ENCODE measurements around the gene EN2. TPM values are rescaled to one million over a fixed set of nuclear protein-coding genes. Genes with fewer than 3 reads are reported as not detected.

Gene EN2
- total RNA-seq, 1 donor from 2014 or later: 0.11 TPM

- peak overlapping the region; percentile 44 for H3K4me3 ChIP-seq
- peaks cover 29% of the 10 kb centered on the region for H3K4me1 ChIP-seq
- H3K27me3 ChIP-seq (ENCODE audit: low read depth): peaks cover 100% of the 10 kb centered on the region
- TF ChIP-seq, protein P1, sequence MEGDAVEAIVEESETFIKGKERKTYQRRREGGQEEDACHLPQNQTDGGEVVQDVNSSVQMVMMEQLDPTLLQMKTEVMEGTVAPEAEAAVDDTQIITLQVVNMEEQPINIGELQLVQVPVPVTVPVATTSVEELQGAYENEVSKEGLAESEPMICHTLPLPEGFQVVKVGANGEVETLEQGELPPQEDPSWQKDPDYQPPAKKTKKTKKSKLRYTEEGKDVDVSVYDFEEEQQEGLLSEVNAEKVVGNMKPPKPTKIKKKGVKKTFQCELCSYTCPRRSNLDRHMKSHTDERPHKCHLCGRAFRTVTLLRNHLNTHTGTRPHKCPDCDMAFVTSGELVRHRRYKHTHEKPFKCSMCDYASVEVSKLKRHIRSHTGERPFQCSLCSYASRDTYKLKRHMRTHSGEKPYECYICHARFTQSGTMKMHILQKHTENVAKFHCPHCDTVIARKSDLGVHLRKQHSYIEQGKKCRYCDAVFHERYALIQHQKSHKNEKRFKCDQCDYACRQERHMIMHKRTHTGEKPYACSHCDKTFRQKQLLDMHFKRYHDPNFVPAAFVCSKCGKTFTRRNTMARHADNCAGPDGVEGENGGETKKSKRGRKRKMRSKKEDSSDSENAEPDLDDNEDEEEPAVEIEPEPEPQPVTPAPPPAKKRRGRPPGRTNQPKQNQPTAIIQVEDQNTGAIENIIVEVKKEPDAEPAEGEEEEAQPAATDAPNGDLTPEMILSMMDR (IDR thresholded peaks at IDR 0.05; ENCODE audit: borderline replicate concordance): no peak
- no peak for DNase-seq
- H3K9me3 ChIP-seq (replicated peaks): no peaks in the 10 kb centered on the region
- H3K36me3 ChIP-seq: no peaks in the 10 kb centered on the region
- H3K27ac ChIP-seq (replicated peaks): no peak overlapping the region
- intact Hi-C loops (cut with micrococcal nuclease): no loop called here
Observed at GRCh38 chr7:155466142-155466813, 8.3 kb downstream of the EN2 start.

DNA sequence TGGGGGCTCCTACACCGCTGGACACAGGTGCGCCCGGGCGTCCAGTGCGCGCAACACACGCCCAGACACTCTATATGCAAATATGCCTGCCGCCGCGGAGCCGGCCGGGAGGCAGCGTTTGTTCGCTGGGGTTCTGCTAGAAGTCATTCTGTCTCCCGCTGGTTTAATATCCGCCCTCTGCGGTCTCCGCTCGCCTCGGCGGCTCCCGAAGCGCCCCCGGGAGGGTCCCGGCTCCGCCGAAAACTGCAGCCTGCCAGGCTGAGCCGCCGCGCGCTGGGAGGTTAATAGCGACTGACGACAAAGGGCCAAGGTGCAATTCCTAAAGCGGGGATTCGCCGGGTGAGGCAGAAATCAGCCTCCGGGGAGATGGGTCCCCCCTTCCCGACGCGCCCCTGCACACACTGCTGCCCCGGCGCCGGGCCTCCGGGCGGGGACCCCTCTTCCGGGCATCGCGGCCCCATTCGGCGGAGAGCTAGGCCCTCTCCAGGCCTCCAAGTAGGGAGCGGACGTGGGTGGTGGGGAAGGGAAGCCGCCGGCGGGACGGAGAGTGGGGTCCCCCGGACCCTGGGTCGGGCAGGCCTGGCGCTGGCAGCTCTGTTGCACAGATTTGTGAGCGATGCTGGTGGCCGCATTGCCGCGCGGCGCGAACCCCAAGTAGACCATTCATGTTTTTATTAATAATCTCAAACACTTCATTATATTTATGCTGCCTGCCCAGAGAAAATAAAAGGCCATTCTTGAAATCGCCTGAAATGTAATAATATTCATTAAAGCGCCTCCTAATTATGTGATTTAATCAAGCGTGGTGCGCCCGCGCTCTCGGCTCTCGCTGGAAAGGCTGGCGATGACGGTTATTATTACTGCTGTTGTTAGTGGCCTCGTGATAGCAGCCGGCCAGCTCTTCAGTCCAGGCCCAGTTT, 9.1 kb downstream of the EN2 start:
- peak overlapping the region; percentile 49 for H3K4me3 ChIP-seq
- TF ChIP-seq, protein P1 (IDR thresholded peaks at IDR 0.05; ENCODE audit: borderline replicate concordance): no peak
- no peak overlapping the region for H3K27ac ChIP-seq (replicated peaks)
- DNase-seq: no peak
- H3K4me1 ChIP-seq: peaks cover 29% of the 10 kb centered on the region
- peaks cover 100% of the 10 kb centered on the region for H3K27me3 ChIP-seq (ENCODE audit: low read depth)
- intact Hi-C loops (cut with micrococcal nuclease): no loop called here
- no peaks in the 10 kb centered on the region for H3K36me3 ChIP-seq
- H3K9me3 ChIP-seq (replicated peaks): no peaks in the 10 kb centered on the region

DNA sequence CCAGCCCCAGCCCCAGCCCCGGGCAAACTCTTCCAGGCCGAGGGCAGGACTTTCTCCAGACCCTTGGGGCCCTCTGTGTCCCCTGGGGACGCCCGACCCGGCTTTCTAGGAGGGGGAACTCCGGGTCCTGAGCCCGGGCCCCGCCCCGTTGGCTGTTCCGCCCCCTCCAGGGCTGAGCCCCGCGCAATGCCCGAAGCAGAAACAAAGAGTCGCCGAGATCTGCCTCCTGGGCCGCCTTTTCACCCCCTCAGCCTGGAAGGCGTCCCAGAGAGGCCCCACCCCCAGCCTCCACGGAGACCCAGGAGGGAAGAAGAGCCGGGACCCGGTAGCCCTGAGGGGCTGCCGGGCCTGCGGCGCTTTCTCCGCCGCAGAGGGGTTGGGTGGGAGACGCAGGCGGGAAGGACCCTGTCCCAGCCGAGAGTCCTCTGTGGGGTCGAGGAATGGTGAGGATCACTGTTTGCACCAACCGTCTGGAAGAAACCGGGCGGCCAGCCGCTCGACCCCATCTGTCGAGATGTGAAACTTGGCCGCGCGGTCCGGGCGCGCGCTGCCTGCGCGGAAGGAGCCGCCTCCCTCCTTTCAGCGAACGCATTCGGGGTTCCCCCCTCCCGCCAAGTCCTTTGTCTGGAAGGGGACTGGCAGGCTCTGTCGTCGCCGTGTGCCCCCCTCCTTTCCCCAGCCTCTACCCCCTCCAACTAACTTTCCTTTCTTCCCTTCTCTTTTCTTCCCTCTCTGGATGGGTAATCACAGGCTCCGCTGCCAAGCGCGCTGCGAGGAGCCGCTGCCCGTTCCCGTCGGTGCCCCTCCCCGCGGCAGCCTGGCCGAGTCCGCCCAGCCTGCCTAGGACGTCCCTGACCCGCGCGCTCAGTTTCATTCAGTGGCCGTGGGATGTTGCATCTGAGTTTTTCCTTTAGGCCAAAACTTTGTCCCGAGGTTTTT, 10.2 kb downstream of the EN2 start:
- TF ChIP-seq, protein P1 (IDR thresholded peaks at IDR 0.05; ENCODE audit: borderline replicate concordance): no peak
- intact Hi-C loops (cut with micrococcal nuclease): no loop called here
- Histone ChIP-seq H3K9me3 (replicated peaks) (no peaks in the 10 kb centered on the region), H3K27ac (replicated peaks) (no peak overlapping the region), H3K36me3 (no peaks in the 10 kb centered on the region), H3K4me1 (peaks cover 39% of the 10 kb centered on the region), H3K27me3 (ENCODE audit: low read depth) (peaks cover 100% of the 10 kb centered on the region), H3K4me3 (peak overlapping the region; percentile 49)
- no peak for DNase-seq

GRCh38 chr7:155468785-155469148, 10.8 kb downstream of the EN2 start:
- intact Hi-C loops (cut with micrococcal nuclease): no loop called here
- peaks cover 100% of the 10 kb centered on the region for H3K27me3 ChIP-seq (ENCODE audit: low read depth)
- TF ChIP-seq, protein P1 (IDR thresholded peaks at IDR 0.05; ENCODE audit: borderline replicate concordance): no peak
- no peak overlapping the region for H3K4me3 ChIP-seq
- no peaks in the 10 kb centered on the region for H3K36me3 ChIP-seq
- peaks cover 39% of the 10 kb centered on the region for H3K4me1 ChIP-seq
- no peaks in the 10 kb centered on the region for H3K9me3 ChIP-seq (replicated peaks)
- no peak for DNase-seq
- no peak overlapping the region for H3K27ac ChIP-seq (replicated peaks)

All from left ventricle myocardium inferior (tissue), 1 donor.